Natural killer cell treated with Interleukin-12 subunit alpha and Interleukin-12 subunit beta and Interleukin-15 and Interleukin-18, amount 100 ng/mL, for 72 hours (primary cell): Measurements from ENCODE around the gene RNF145. TPM values are rescaled to one million over a fixed set of nuclear protein-coding genes. Genes with fewer than 3 reads are reported as not detected.
"Not testable (repeated sequence)": the region's sequence is repeated elsewhere in the genome, so short reads cannot be mapped to it uniquely, and the experiment has no call there.

Experiments
- ATAC-seq, 2 donors: fragments of 150-1000 bp; cut with Tn5 transposase in 1 of 2; sonication (Bioruptor Pico), chemical (Tn5 transposase) in 1 of 2; 2 replicates each; pipeline ENCODE4 v1.10.0; 2021
- DNase-seq: peaks from one replicate; pipeline ENCODE4 v3.0.0; 2022; ENCODE audit warnings: low spot score
- H3K27ac Mint-ChIP-seq, 2 donors: 1 replicate in 1 of 2; 2 replicates in 1 of 2; pipeline ENCODE4 v1.8.0; 2022; ENCODE audit warnings: mixed read lengths in 2 of 2, mild to moderate bottlenecking in 1 of 2, moderate library complexity in 1 of 2
- H3K27me3 Mint-ChIP-seq, 2 donors: 1 replicate in 1 of 2; 2 replicates in 1 of 2; pipeline ENCODE4 v1.8.0; 2022; ENCODE audit warnings: mixed read lengths in 2 of 2
- H3K36me3 Mint-ChIP-seq: one replicate; pipeline ENCODE4 v1.8.0; 2022; ENCODE audit warnings: mixed read lengths
- H3K4me1 Mint-ChIP-seq, 2 donors: 1 replicate in 1 of 2; 2 replicates in 1 of 2; pipeline ENCODE4 v1.8.0; 2022; ENCODE audit warnings: low read depth in 2 of 2, mixed read lengths in 2 of 2, mild to moderate bottlenecking in 1 of 2
- H3K4me3 Mint-ChIP-seq: one replicate; pipeline ENCODE4 v1.8.0; 2022; ENCODE audit warnings: mixed read lengths
- H3K9me3 Mint-ChIP-seq: 2 replicates; pipeline ENCODE4 v1.8.0; 2022; ENCODE audit warnings: mixed read lengths
- total RNA-seq, 2 donors: library from RNA; stranded (reverse); gene quantifications; one replicate each; pipeline ENCODE4 v1.2.3, GENCODE V29; 2022

RNF145 gene
- total RNA-seq, 2 donors from 2014 or later = 92.3 to 113 TPM

GRCh38 chr5:159179529-159180305 lies 29.6 kb downstream of the RNF145 start:
- DNase-seq = no peak
- H3K27ac Mint-ChIP-seq = peak overlapping the region; percentile 83 to 96
- H3K27me3 Mint-ChIP-seq = no peaks in the 10 kb centered on the region
- H3K4me3 Mint-ChIP-seq = peak overlapping the region; percentile 56
- peaks cover under 1% of the 10 kb centered on the region for H3K36me3 Mint-ChIP-seq
- H3K4me1 Mint-ChIP-seq = peaks cover 44 to 53% of the 10 kb centered on the region in 2 donors
- no peaks in the 10 kb centered on the region for H3K9me3 Mint-ChIP-seq
- no peak for ATAC-seq

DNA sequence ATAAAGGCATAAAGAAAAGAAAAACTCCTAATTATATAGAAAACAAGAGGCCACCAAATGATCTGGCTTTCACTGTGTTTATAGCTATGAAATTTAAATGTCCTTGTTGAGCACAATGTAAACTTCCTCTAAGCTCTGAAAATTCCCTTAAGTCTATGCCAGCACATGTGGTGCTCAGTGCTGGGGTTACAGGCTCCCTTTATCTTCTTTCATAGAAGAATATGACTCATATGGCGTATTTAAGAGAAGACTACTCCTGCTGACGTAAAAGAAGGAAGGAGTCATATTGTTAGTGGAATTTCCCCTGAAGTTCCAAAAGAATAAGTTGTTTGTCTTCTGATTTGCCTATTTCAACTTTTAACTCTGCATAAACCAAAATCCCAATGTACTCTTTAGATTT lies 30.4 kb downstream of the RNF145 start:
- Mint-ChIP-seq H3K27ac (peak overlapping the region; percentile 83 to 96), H3K4me1 (peaks cover 41 to 49% of the 10 kb centered on the region in 2 donors)
- DNase-seq = no peak

DNA sequence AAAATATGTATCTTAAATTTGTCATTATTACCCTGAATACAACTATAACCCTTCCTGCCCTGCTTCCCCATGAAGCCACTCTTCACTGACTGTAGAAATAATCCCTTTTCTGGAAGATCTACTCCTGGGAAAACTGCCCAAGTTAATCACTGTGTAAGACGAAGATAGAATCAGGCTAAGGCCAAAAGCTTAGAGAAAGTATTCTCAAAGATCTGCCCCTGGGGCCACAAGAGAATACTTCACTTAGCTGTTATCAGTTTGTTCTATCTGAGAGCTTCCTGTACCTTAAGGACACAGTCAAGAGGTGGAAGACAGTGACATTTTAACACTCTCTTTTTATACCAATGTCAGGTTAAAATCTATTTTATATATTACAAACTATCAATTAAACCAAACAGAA lies 33.8 kb downstream of the RNF145 start:
- ATAC-seq (no peak), DNase-seq (no peak)
- Mint-ChIP-seq H3K9me3 (no peaks in the 10 kb centered on the region), H3K27me3 (no peaks in the 10 kb centered on the region), H3K27ac (peak overlapping the region; percentile 35 to 80), H3K4me3 (no peak overlapping the region), H3K36me3 (no peaks in the 10 kb centered on the region), H3K4me1 (peaks cover 30 to 31% of the 10 kb centered on the region in 2 donors)

More for the DNA sequence above, 30.4 kb downstream of the RNF145 start:
- ATAC-seq = peak; percentile 83 to 92
- Mint-ChIP-seq H3K27me3 (no peaks in the 10 kb centered on the region), H3K4me3 (peak overlapping the region; percentile 56), H3K9me3 (no peaks in the 10 kb centered on the region), H3K36me3 (no peaks in the 10 kb centered on the region)

GRCh38 chr5:159174511-159175168 lies 34.7 kb downstream of the RNF145 start:
- Mint-ChIP-seq H3K9me3 (no peaks in the 10 kb centered on the region), H3K36me3 (no peaks in the 10 kb centered on the region), H3K27me3 (no peaks in the 10 kb centered on the region), H3K27ac (peak overlapping the region in 1 of 2 donors; percentile 80), H3K4me1 (peaks cover 22 to 23% of the 10 kb centered on the region in 2 donors), H3K4me3 (no peak overlapping the region)
- ATAC-seq (no peak), DNase-seq (no peak)

DNA sequence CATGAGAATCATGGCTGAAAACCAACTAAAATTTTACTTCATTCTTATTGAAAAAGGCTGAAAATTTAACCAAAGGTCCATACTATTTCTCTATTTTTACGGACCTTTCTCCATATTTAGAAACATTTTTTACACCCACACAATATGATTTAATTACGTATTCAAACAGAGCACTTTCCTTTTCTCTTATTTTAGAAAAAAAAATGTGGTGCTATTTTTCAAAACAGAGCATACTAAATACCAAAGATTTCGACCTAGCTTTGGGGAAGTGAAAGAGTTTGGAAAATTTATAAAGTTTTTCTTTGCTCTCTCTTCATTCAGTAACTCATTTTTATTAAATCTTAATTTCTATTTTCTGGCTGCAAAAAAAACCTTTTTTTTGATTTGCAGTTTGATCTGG lies 38.1 kb downstream of the RNF145 start:
- H3K4me3 Mint-ChIP-seq = no peak overlapping the region
- no peaks in the 10 kb centered on the region for H3K36me3 Mint-ChIP-seq
- H3K27me3 Mint-ChIP-seq = no peaks in the 10 kb centered on the region
- no peak overlapping the region for H3K27ac Mint-ChIP-seq
- DNase-seq (no peak), ATAC-seq (no peak)
- no peaks in the 10 kb centered on the region for H3K9me3 Mint-ChIP-seq
- H3K4me1 Mint-ChIP-seq = peaks cover 4 to 17% of the 10 kb centered on the region in 2 donors

DNA sequence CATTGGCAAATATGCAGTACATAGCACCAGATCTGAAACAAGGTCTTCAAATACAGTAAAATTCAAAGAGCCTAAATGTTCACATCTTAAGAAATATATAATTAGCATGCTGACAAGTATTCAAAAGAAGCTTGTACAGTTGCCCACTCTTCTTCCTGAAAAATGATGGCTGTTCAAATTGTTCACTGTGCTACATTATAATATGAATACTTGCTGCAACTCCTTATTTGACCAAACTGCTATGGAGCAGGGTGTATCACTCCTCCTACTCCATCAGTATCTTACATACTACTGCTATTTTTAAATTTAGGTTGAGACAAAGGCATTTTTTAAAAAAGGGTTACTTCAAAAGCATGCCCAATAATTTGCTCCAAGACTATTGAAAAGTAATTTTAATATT lies 39.3 kb downstream of the RNF145 start:
- H3K36me3 Mint-ChIP-seq = no peaks in the 10 kb centered on the region
- H3K4me1 Mint-ChIP-seq = peaks cover 6 to 8% of the 10 kb centered on the region in 2 donors
- H3K27ac Mint-ChIP-seq = no peak overlapping the region
- no peak overlapping the region for H3K4me3 Mint-ChIP-seq
- no peaks in the 10 kb centered on the region for H3K9me3 Mint-ChIP-seq
- ATAC-seq = no peak
- no peaks in the 10 kb centered on the region for H3K27me3 Mint-ChIP-seq
- no peak for DNase-seq

GRCh38 chr5:159166416-159166815 lies 42.9 kb downstream of the RNF145 start:
- no peak for DNase-seq
- ATAC-seq = no peak
- Mint-ChIP-seq H3K4me1 (peaks cover 14 to 15% of the 10 kb centered on the region in 2 donors), H3K27me3 (no peaks in the 10 kb centered on the region), H3K36me3 (peaks cover 7% of the 10 kb centered on the region), H3K27ac (no peak overlapping the region), H3K4me3 (no peak overlapping the region), H3K9me3 (no peaks in the 10 kb centered on the region)

GRCh38 chr5:159163701-159164046 lies 45.7 kb downstream of the RNF145 start:
- DNase-seq (no peak), ATAC-seq (no peak)
- Mint-ChIP-seq H3K4me1 (peaks cover 14 to 15% of the 10 kb centered on the region in 2 donors), H3K27ac (peak overlapping the region in 1 of 2 donors; percentile 16), H3K27me3 (no peaks in the 10 kb centered on the region), H3K36me3 (peaks cover 19% of the 10 kb centered on the region), H3K4me3 (no peak overlapping the region), H3K9me3 (no peaks in the 10 kb centered on the region)

DNA sequence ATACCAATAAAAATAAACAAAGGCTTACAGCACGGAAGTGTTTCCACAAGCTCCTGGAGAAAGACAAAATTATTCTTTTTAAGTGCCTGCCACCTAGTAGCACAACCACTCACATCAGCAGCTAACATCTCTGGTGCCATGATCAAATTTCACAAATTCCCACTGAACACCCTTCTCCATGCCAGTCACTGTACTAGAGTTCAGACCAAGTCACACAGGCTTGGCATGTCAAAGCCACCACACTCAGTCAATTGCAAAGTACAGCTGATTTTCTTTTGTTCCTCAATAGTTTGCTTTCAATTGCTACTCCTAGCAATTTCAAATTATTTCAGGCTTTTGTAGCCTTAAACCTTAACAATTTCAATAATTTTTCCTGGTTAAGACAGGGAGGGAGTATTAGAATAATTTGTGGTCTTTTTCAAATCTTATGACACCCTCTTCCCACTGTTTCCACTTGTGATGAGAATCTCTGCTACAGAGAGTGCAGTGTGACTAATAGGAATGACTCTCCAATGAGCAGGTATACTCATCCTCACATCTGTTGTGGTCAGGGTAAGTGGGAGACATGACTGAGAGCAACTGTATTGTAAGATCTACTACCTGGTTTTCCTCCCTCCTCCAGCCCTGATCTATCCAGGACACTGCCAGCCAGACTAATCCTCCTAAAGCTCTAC lies 46.2 kb downstream of the RNF145 start:
- no peak for ATAC-seq
- no peaks in the 10 kb centered on the region for H3K9me3 Mint-ChIP-seq
- peaks cover 15% of the 10 kb centered on the region in 2 donors for H3K4me1 Mint-ChIP-seq
- DNase-seq = no peak
- H3K36me3 Mint-ChIP-seq = peaks cover 24% of the 10 kb centered on the region
- H3K27ac Mint-ChIP-seq = peak overlapping the region in 1 of 2 donors; percentile 16
- H3K27me3 Mint-ChIP-seq = no peaks in the 10 kb centered on the region
- H3K4me3 Mint-ChIP-seq = no peak overlapping the region

DNA sequence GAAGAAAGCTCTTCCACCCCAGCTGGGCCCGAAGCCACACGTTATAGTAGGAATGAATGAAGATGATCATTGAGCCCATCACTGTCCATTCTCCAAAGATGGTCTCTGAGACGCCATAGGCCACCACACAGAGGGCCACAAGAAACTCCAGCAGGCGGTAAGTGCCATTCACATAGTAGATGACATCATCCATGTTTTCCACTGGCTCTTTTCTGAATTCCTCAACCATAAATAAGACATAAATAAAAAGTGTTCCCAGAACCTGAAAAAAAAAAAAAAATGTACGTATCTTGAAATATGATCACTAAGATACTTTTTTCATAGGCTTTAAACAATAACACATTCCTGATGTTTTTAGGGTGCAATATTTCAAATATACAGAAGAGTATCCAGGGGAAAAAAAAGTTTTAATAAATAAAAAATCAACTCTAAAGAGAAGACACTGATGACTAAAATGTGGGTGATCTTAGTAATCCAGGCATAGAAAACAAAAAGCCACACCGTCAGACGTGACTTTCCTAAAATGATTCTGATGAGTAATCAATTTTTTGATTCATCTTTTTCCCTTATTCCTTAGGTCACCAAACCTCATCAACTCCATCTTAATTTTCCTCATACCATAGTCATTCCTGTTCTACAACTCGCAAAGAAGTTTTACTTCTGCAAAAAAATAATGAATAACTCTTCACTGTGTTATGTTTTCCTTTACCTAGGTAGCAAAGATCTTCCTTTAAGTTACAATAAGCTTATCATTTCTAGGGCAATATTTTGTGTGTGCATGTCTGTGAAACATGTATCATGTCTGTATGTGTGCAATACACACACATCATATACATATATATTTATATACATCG lies 47.8 kb downstream of the RNF145 start:
- H3K4me1 Mint-ChIP-seq = peaks cover 14 to 18% of the 10 kb centered on the region in 2 donors
- no peak overlapping the region for H3K4me3 Mint-ChIP-seq
- DNase-seq (no peak), ATAC-seq (no peak)
- H3K9me3 Mint-ChIP-seq = no peaks in the 10 kb centered on the region
- peaks cover 27% of the 10 kb centered on the region for H3K36me3 Mint-ChIP-seq
- no peaks in the 10 kb centered on the region for H3K27me3 Mint-ChIP-seq
- no peak overlapping the region for H3K27ac Mint-ChIP-seq

DNA sequence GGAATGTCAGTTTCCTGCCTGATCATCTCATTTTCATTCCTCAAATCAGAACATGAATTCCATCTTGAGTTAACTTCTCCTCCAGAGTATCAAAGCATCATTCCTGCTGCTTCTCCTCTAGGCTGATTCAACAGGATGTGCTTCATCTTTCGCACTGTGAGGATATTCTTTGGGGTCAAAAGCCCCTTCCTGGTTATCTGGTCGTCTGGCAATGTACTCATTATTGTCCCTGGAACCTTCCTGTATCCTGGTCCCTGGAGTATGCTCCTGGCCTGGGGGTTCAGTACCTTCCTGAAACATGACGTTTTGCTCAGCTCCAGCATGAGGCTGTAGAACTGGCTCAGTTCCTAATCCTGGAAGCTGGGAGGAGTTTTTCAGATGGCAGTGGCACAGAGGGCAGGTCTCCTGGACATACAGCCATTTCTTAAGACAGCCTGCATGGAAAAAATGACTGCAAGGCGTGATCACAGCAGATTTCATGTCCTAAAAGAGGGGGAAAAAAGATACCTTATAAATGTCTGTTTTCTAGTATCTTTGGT lies 50.7 kb downstream of the RNF145 start:
- H3K9me3 Mint-ChIP-seq, DNase-seq, H3K27me3 Mint-ChIP-seq, H3K4me3 Mint-ChIP-seq, ATAC-seq: not testable (repeated sequence)
- Mint-ChIP-seq H3K27ac (peak overlapping the region; percentile 21 to 64), H3K36me3 (peaks cover 27% of the 10 kb centered on the region), H3K4me1 (peaks cover 15 to 17% of the 10 kb centered on the region in 2 donors)

- H3K9me3 Mint-ChIP-seq = no peaks in the 10 kb centered on the region
- peaks cover 9 to 14% of the 10 kb centered on the region in 2 donors for H3K4me1 Mint-ChIP-seq
- H3K4me3 Mint-ChIP-seq = no peak overlapping the region
- DNase-seq (no peak), ATAC-seq (no peak)
- H3K27ac Mint-ChIP-seq = no peak overlapping the region
- no peaks in the 10 kb centered on the region for H3K27me3 Mint-ChIP-seq
- H3K36me3 Mint-ChIP-seq = peaks cover 27% of the 10 kb centered on the region
Measured at GRCh38 chr5:159157552-159157951, 51.8 kb downstream of the RNF145 start.
